GM18517 (cell line): ENCODE results near the gene WIPF2.

ENCODE experiments used
- ATAC-seq: cut with Tn5 transposase; IDR thresholded peaks from one replicate; pipeline ENCODE4 v1.9.1; 2021; ENCODE audit warnings: mild to moderate bottlenecking, moderate library complexity; ENCODE audit not compliant: unreplicated experiment

The WIPF2 gene, protein sequence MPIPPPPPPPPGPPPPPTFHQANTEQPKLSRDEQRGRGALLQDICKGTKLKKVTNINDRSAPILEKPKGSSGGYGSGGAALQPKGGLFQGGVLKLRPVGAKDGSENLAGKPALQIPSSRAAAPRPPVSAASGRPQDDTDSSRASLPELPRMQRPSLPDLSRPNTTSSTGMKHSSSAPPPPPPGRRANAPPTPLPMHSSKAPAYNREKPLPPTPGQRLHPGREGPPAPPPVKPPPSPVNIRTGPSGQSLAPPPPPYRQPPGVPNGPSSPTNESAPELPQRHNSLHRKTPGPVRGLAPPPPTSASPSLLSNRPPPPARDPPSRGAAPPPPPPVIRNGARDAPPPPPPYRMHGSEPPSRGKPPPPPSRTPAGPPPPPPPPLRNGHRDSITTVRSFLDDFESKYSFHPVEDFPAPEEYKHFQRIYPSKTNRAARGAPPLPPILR

DNA sequence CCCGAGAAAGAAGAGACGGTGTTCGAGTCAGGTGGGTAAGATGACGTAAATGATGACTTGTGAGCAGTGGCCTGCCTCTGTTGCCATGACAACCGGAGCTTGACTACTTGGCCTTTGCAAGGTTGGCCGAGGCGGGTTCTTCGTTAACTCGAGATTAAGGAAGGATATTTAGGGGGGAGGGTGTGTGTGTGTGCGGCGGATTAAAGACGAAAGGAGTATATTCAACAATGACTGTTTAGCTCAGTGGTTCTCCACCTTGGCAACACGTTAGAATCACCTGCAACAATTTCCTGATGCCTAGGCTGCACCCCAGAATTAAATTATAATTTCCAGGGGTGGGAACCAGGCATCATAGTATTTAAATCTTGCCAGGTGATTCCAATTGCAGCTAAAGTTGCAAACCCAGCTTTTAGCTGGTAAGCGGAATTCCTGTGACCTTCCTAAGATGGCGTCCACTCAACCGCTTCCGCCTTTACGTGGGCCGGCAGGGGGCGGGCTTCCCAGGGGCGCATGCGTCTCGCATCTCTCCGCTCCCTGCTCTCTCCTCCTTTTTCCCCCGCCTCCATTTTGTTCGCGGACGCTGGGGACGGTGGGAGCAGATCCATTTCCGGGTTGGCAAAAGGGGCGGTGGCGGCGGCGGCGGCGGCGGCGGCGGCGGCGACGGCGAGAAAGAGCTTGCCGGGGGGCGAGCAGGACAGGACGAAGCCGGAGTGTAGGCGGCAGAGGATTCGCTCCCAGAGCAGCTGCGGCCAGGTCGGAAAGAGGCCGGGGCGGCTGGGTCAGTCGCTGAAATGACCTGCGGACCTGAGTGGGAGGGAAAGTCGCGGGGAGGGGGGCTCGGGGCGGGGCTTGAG is at the start of gene WIPF2:
Gene WIPF2, plus strand, starts transcription at position 565 of the 854 bp plus-strand sequence. CDS start 37,156 bp downstream, outside the sequence.
- ATAC-seq: peak; percentile 85

DNA sequence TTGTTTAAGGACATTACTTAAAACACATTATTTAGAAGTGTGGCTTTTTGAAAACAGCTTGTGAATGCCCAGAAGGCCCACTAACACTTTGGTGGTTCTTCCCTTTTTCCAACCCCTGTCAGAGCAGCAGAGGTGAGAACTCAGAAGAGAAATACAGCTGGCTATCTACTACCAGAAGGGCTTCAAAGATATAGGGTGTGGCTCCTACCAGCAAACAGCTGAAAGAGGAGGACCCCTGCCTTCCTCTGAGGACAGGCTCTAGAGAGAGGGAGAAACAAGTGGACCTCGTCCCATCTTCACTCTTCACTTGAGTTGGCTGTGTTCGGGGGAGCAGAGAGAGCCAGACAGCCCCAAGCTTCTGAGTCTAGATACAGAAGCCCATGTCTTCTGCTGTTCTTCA is 48.8 kb upstream of the WIPF2 start:
- ATAC-seq: no peak

DNA sequence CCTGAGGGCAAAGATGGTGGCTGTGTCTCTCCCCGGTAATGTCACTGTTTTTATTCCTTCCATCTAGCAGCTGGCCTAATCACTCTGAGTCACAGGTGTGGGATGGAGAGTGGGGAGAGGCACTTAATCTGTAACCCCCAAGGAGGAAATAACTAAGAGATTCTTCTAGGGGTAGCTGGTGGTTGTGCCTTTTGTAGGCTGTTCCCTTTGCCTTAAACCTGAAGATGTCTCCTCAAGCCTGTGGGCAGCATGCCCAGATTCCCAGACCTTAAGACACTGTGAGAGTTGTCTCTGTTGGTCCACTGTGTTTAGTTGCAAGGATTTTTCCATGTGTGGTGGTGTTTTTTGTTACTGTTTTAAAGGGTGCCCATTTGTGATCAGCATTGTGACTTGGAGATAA is 47.4 kb upstream of the WIPF2 start:
- no peak for ATAC-seq

DNA sequence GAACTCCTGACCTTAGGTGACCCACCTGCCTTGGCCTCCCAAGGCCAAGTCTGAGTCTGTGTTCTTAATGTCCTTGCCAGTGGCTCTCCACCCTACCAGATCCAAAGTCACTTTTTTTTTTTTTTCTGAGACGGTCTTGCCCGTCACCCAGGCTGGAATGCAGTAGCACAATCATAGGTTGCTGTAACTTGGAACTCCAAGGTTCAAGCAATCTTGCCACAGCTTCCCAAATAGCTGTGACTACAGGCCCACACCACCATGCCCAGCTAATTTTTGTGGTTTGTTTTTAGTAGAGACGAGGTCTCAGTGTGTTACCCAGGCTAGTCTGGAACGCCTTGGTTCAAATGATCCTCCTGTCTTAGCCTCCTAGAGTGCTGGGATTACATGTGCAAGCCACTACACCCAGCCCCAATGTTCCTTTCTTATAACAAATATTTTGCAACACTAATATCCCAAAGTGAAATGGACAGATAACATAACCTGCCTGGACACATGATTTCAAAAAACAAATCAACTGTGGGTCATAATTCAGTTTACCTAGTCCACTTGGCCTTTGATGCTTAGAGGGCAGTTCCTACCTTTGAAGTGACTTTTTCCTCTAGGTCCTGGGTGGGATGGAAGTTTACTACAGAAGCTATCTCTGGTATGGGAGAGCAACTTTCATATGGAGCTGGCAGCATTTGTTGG is 45.9 kb upstream of the WIPF2 start:
- no peak for ATAC-seq

DNA sequence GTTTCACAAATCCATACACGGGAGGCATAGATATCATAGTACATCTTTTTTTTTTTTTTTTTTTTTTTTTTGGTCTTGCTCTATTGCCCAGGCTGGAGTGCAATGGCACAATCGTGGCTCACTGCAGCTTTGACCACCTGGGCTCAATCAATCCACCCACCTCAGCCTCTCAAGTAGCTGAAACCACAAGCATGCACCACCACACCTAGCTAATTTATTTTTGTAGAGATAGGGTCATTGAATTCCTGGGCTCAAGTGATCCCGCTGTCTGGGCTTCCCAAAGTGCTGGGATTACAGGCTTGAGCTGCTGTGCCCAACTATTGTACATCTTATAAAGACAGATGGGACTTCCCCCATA is 45.3 kb upstream of the WIPF2 start:
- ATAC-seq: no peak

DNA sequence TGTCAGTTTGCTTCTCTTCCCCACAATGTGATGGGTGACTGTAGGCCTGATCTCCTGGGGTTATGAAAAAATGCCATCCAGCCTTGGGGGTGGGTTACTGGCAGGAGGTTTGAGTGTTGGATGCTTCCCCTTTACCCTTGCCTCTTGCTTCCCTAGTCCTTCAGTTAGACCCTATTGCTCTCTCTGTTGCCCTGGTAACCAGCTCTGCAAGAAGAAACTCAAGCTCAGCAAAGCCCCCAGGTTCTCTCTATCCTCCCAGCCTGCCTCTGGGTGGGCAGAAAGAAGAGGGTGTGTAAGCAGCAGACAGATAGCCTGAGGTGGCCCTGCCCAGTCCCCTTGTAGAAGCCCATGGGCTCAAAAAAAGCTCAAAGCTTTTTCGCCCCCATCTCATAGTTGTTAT is 44.6 kb upstream of the WIPF2 start:
- ATAC-seq: no peak

DNA sequence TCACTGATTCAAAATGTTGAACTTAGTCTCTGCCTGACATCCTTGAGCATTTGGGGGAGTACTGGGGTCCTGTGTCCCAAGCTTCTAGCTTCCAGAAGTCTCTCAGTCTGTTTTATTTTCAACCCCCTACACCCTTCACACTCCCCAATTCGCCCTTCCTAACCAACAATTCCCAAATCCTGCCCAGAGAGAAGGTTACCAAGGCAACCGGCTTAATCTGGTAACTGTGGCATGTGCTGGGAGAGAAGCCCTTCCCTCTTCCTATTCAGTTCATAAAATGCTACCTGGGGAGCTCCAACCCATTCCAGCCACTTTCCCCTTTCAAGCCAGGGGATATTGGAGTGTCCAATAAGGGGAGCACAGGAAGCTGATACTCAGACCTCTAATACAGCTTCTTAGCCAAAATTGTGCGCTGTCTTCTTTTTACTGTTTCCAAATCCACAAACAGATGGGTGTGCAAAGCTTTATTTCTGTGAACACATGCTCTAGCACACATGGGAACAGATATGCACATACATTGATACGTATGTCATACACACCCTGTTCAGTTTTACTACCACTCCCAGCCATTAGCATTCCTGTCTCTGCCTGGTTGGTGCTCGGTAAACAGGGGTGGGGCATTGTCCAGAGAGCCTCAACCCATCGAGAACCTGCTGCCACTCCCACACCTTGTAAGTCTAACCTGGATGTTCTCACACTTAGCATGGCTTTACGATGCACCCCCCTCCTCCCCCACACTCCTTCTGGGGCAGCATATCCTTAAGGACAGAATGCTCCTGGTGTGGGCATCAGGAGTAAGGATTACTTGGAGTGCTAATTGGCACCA is 43.0 kb upstream of the WIPF2 start:
- ATAC-seq: no peak

DNA sequence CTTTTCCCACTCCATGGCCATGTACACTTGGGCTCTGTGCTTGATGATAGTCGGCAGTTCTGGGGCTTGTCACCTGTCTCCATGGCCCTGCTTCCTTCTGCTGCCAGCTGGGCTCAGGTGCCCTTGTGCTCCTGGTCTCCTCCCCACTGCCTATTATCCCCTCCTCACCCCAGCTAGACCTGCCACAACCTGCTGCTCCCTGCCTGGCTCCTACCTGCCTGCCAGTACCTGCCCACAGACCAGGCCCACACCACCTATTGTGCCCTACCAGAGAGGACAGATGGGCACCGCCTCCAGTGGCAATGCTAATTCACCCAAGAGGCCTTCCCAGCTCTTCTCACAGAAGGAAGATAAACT is 42.4 kb upstream of the WIPF2 start:
- no peak for ATAC-seq

DNA sequence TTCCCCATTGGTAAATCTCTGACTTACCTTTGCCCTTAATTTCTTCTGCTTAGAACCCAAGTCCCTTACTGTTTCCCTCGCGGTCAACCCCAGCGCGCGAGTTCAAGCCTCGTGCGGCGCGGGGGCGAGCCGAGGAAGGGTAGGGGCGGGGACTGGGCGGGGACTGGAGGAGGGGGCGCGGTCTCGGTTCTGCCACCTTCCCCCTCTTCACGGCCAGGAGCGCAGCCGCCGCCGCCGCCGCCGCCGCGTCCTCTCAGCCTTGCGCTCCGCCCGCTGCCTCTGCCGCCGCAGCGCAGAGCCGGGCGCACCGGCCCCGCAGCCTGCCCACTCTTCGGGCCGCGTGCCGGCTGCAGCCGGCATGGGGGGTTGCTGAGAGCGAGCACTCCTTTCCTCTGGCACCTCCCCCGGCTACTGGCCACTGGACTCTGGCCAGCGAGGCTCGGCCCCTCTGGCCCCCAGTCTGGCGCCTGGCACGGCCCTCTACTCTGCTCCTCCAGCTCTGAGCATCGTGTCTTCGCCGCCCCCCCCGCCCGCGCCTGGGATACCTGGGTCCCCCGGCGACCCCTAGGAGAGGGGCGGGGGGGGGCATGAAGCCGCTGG is 41.7 kb upstream of the WIPF2 start, which contains the start of gene RAPGEFL1:
Gene RAPGEFL1, plus strand, starts transcription at position 196 of the 600 bp plus-strand sequence. Its CDS starts 392 bp downstream, at position 588.
- ATAC-seq: no peak

DNA sequence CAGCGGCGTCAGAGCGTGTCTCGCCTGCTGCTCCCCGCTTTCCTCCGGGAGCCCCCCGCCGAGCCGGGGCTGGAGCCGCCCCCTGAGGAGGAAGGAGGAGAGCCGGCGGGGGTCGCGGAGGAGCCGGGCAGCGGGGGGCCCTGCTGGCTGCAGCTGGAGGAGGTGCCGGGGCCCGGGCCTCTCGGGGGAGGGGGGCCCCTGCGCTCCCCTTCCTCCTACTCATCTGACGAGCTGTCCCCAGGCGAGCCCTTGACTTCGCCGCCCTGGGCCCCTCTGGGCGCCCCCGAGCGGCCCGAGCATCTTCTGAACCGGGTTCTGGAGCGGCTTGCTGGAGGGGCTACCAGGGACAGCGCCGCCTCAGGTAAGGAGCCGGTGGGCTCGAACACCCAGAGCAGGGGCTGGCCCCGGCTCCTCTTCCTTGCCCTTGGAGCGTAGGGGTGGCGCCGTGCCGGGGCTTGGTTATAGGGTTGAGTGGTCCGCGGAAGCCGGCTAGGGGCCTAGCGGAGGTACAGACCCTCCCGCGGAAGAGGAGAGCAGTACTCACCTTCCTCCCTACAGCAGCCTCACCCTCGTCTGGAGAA is 41.0 kb upstream of the WIPF2 start:
- no peak for ATAC-seq

DNA sequence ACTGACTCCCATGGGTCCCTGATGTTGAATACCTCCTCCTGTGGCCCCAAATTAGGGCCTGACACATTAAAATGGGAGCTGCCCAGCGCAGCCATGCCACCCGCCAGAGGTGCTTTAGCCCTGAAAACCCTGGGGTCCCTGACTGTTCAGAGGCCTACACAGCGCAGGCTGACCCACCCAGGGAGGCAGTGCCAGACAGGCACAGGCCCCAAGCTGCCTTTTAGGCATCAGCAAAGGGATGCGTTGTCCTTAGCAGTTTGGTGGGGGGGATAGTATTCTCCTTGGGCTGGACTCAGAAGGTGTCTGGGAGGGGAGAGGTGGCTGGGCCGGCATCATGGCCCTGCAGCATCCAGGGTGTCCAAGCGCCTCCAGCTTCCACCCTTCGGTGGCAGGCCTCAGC is 40.4 kb upstream of the WIPF2 start:
- ATAC-seq: no peak

DNA sequence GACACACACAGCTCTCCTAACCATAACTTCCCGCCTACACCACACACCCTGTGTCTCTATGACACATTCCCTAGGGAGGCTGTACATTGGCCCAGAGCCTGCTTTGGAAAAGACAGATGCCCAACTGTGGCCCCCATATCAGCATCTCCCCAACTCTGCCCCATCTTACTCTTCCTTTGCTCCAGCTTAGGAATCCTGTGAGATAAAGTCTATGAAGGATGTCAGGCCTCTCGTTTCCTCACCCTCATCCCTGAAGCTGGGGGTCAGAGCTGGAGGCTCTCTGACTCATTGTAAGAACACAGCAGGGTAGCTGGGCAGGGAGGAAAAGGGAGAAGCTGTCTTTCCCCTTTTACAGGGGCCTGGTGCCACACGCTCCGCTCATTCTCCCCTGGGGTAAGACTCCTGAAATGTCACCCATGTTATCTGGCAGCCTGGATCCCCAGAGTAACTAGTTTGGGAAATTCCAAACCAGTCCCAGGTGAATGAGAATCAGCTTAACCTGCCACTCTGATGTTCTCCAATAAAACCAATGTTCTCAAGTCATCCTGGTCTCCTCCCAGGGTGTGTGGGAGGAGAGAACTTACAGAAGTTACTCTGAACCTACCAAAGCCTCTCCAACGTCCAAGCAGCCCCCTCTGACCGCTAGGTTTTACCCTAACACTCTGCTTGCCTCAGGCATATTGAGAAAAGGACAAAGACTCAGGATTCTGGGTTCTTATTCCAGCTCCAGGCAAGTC is 39.0 kb upstream of the WIPF2 start:
- ATAC-seq: no peak

DNA sequence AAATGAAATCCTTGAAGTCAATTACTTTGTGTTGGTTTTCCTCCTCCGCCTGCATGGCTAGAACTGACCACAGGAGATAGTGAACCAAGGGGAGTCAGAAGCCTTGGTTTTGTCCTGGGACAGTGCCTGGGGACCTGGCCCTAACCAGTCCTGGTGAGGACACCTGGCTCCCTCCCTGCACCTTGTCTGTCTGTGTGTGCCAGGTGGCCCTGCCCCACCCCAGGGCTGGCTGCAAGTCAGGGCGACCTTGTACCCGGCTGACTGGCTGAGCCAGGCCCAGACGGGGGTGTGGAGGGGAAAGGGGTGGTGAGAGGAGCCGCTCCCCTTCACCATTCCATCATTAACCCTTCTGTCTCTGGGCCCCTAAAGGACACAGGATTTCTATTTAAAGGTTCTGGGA is 38.4 kb upstream of the WIPF2 start:
- ATAC-seq: no peak

DNA sequence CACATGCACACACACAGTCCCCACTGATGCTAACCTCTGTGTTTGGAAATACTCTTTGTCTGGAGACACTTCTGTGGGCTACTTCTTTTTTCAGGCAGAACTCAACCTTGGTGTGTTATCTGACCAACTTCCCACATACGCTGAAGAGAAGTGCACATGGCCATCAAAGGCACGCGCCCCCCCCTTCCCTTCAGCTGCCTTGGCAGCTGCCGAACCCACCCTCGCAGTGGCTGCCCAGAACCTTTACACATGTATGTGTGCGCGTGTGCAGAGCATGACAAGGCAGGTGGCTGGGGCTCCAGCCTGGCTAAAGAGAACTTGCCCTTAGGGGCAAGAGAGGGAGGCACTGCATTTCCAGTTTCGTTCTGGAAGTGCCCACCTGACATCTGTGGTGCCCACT is 37.9 kb upstream of the WIPF2 start:
- no peak for ATAC-seq

DNA sequence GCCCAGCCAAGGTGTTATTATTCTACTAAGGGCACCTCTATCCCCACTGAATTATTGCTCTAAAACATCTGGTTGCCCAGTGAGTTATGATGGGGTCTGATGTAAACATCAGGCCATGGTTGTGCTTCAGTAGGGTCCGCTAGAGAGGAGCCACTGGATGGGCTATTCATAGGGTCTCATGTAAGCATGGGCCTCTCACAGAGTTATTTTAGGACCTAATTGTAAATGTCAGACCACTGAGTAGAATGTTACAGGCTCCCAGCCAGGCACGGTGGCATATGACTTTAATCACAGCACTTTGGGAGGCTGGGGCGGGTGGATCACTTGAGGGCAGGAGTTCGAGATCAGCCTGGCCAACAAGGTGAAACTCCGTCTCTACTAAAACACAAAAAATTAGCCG is 36.5 kb upstream of the WIPF2 start:
- no peak for ATAC-seq

DNA sequence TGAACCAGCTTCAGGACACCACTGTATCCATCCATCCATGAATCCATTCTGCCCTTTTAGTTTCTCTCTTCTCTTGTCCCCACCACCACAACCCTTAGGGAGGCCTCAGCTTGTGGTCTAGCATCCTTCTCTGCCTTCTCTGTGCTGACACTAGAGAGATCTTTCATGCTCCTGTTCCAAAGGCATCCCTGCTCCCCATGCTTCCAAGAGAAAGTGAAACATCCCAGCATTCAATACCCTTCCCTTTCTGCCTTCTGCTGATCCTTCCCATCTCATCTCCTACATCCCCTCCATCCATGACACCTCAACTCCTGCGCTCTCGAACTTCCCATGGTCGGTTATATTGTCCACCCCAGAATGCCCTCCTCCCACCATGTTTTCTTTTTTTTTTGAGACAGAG is 31.9 kb upstream of the WIPF2 start:
- ATAC-seq: no peak

DNA sequence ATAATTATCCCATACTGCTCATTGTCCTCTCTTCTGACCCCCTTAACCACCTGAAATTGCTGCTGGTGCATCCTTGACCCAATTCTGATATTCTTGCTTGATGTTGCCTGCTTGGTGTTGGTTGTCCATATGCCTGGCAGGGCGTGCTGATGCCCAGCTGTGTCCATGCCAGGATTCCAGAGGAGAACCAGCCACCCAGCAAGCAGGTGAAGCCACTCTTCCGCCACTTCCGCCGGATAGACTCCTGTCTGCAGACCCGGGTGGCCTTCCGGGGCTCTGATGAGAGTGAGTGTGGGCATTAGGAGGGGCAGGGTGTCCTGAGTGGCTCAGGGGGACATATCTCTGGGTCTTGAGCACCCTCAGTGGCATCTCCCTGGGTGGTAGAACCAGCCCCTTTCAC is 30.4 kb upstream of the WIPF2 start:
- ATAC-seq: no peak

DNA sequence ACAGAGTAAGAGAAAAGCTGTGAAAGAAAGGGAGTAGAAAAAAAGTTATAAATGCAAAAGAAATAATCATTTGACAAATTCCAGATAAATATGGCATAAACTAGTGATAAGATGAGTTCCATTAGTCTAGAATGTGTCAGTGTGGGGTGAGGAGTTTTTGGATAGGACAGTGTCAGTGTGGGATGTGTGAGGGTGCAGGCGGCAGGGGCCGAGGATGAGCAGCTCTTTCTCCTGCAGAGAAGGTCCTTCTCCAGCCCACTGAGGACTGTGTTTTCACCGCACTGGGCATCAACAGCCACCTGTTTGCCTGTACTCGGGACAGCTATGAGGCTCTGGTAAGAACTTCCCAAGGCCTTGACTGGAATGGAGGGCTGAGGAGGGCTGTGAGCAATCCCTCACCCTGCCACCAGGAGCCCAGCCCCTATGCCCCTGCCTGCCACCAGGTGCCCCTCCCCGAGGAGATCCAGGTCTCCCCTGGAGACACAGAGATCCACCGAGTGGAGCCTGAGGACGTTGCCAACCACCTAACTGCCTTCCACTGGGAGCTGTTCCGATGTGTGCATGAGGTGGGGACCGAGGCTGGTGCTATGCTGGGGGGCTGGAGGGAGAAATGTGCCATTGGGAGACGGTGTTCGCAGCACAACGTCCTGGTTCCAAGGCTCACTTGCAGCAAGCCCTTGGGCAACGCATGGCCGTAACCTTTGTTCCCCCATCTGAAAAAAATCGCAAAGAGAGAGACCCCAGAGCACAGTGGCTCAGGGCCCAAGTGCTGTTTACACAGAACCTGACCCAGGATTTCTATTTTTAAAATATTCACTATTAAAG is 28.7 kb upstream of the WIPF2 start:
- no peak for ATAC-seq
